Keratinocyte (primary cell): ENCODE measurements around the gene SYNE1. TPM values are rescaled to one million over a fixed set of nuclear protein-coding genes. Genes with fewer than 3 reads are reported as not detected.
A peak's percentile ranks its signal among the peaks of the same experiment; 100 is the strongest.

Experiments
- DNase-seq: peaks from one replicate; pipeline ENCODE4 v3.0.0-alpha.2; 2011; ENCODE audit warnings: low read depth, missing footprints, low spot score
- FAIRE-seq: peaks from 2 replicates; lab custom pipeline; 2011; peaks lifted over from hg19 to GRCh38; lab: Jason Lieb, UNC
- H2AFZ ChIP-seq: 2 replicates; pipeline ENCODE4 v1.6.0; 2012; ENCODE audit warnings: low read length, control low read depth, inconsistent platforms; ENCODE audit not compliant: control insufficient read depth
- H3K27ac ChIP-seq: 2 replicates; pipeline ENCODE4 v1.5.1; 2011; ENCODE audit warnings: low read length; ENCODE audit not compliant: control insufficient read depth, insufficient read depth
- H3K27me3 ChIP-seq: 3 replicates; pipeline ENCODE4 v1.6.0; 2011; ENCODE audit warnings: low read length; ENCODE audit not compliant: control insufficient read depth, insufficient read depth; ENCODE audit errors: extremely low read depth
- H3K36me3 ChIP-seq, 2 experiments: 2 replicates in 1 of 2; 3 replicates in 1 of 2; pipeline ENCODE4 v1.5.1; 2011; ENCODE audit warnings: low read length in 2 of 2, mild to moderate bottlenecking in 1 of 2; ENCODE audit not compliant: control insufficient read depth in 2 of 2, insufficient read depth in 2 of 2; ENCODE audit errors: extremely low read depth in 1 of 2
- H3K4me1 ChIP-seq: 3 replicates; pipeline ENCODE4 v1.5.1; 2011; ENCODE audit warnings: low read length; ENCODE audit not compliant: control insufficient read depth, insufficient read depth; ENCODE audit errors: extremely low read depth
- H3K4me2 ChIP-seq: 3 replicates; pipeline ENCODE4 v1.6.0; 2011; ENCODE audit warnings: low read depth, low read length; ENCODE audit not compliant: control insufficient read depth, insufficient read depth; ENCODE audit errors: extremely low read depth
- H3K4me3 ChIP-seq, 3 experiments: fragments of 200-600 bp in 1 of 3; sonication (generic) in 1 of 3; 2 replicates in 2 of 3; 3 replicates in 1 of 3; pipeline ENCODE4 v1.5.1; 2011 to 2016; ENCODE audit warnings: low read length in 3 of 3, mild to moderate bottlenecking in 3 of 3, control low read depth in 2 of 3, inconsistent platforms in 1 of 3, low read depth in 1 of 3, mixed read lengths in 1 of 3, mixed run types in 1 of 3, moderate library complexity in 1 of 3; ENCODE audit not compliant: control insufficient read depth in 2 of 3, insufficient read depth in 2 of 3; ENCODE audit errors: extremely low read depth in 1 of 3
- H3K79me2 ChIP-seq: 2 replicates; pipeline ENCODE4 v1.6.0; 2012; ENCODE audit warnings: low read length; ENCODE audit not compliant: control insufficient read depth, insufficient read depth
- H3K9ac ChIP-seq: 3 replicates; pipeline ENCODE4 v1.6.0; 2011; ENCODE audit warnings: low read length; ENCODE audit not compliant: control insufficient read depth, insufficient read depth; ENCODE audit errors: extremely low read depth
- H3K9me1 ChIP-seq: 3 replicates; pipeline ENCODE4 v1.6.0; 2011; ENCODE audit warnings: low read length; ENCODE audit not compliant: control insufficient read depth, insufficient read depth; ENCODE audit errors: extremely low read depth
- H3K9me3 ChIP-seq: 2 replicates; pipeline ENCODE4 v1.5.1; 2012; ENCODE audit warnings: low read depth, low read length; ENCODE audit not compliant: control insufficient read depth
- H4K20me1 ChIP-seq: 3 replicates; pipeline ENCODE4 v1.6.0; 2011; ENCODE audit warnings: low read length; ENCODE audit not compliant: control insufficient read depth, insufficient read depth; ENCODE audit errors: extremely low read depth
- CTCF ChIP-seq, 3 experiments: IDR thresholded peaks in 1 of 3; conservative IDR thresholded peaks in 1 of 3; optimal IDR thresholded peaks in 1 of 3; 2 replicates in 2 of 3; 3 replicates in 1 of 3; pipeline versions ENCODE3 to v1.5.1; 2011; ENCODE audit warnings: low read length in 3 of 3, mild to moderate bottlenecking in 3 of 3, moderate library complexity in 2 of 3, control low read depth in 1 of 3, inconsistent platforms in 1 of 3; ENCODE audit not compliant: insufficient read depth in 2 of 3; ENCODE audit errors: extremely low read depth in 1 of 3
- EZH2 ChIP-seq: IDR thresholded peaks from one replicate; pipeline ENCODE4 v1.6.1; 2012; ENCODE audit warnings: inconsistent platforms, mild to moderate bottlenecking, low read length, moderate library complexity
- dilution Hi-C: fragments of 300-500 bp; cut with MboI; formaldehyde crosslinking; loops from one replicate; pipeline ENCODE4 v1.7.0; 2020; ENCODE audit warnings: low sequenced_read_pairs; ENCODE audit not compliant: extremely low pct_ligation_motif_present
- polyA plus RNA-seq, 5 experiments: library from polyadenylated mRNA; depleted of rRNA in 3 of 5; stranded (reverse) in 3 of 5; stranded (forward) in 1 of 5; unstranded in 1 of 5; fragments of >200 nt; gene quantifications; 1 replicate in 1 of 5; 2 replicates in 3 of 5; 3 replicates in 1 of 5; pipeline versions ENCODE4 v1.2.1 to v1.2.3, GENCODE V29; 2011 to 2012; ENCODE audit warnings: missing spikeins in 2 of 5, low read depth in 1 of 5, low replicate concordance in 1 of 5

SYNE1 gene
- polyA plus RNA-seq, 1 donor (not counting 4 experiments of a cell fraction or from before 2014, with no cell fraction given) = 4.0 TPM

- H3K9me3 ChIP-seq = no peaks in the 10 kb centered on the region
- H3K9ac ChIP-seq = no peak overlapping the region
- no peak overlapping the region for H3K27ac ChIP-seq
- no peaks in the 10 kb centered on the region for H4K20me1 ChIP-seq
- peaks cover 10% of the 10 kb centered on the region for H3K4me1 ChIP-seq
- no peaks in the 10 kb centered on the region for H3K79me2 ChIP-seq
- no peaks in the 10 kb centered on the region for H3K36me3 ChIP-seq
- no peak for FAIRE-seq
- dilution Hi-C loops = no loop called here
- peak overlapping the region; percentile 90 for H2AFZ ChIP-seq
- peak overlapping the region; percentile 92 for H3K4me2 ChIP-seq
- peak overlapping the region; percentile 26 to 68 (median 67) for H3K4me3 ChIP-seq
- H3K27me3 ChIP-seq = peaks cover 28% of the 10 kb centered on the region
- no peak for DNase-seq
- no peaks in the 10 kb centered on the region for H3K9me1 ChIP-seq
- no peak for TF ChIP-seq CTCF (optimal IDR thresholded peaks at IDR 0.05 in 1 of 3, IDR thresholded peaks at IDR 0.05 in 1 of 3, conservative IDR thresholded peaks at IDR 0.05 in 1 of 3; ENCODE audit: extremely low read depth in 1 of 3, insufficient read depth in 2 of 3, low read length in 3 of 3)
- TF ChIP-seq EZH2 = peak; percentile 44
Measured at GRCh38 chr6:152636021-152636608, 1.0 kb downstream of the SYNE1 start.

DNA sequence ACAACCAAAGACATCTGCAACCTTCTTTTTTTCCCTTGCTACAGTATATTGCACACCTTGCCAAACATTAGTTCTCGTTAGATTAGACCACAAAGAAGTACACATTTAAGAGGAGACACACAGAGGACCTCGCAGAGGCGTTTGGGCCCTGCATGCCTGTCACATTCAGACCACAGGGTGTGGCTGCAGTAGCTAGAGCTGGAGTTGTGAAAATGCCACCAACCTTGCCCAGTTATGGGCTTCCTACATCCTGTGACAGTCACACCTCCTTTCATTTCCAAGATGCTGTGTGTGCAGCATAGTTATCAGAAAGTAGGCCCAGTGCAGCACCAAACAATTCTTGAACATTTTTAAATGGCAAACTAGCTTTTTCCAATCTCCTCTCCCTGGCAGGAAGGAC, 2.4 kb downstream of the SYNE1 start:
- FAIRE-seq = no peak
- dilution Hi-C loops = no loop called here
- no peak overlapping the region for H3K4me3 ChIP-seq

More for the DNA sequence above, 2.4 kb downstream of the SYNE1 start:
- no peak overlapping the region for H3K9ac ChIP-seq
- no peak for TF ChIP-seq EZH2
- TF ChIP-seq CTCF (optimal IDR thresholded peaks at IDR 0.05 in 1 of 3, IDR thresholded peaks at IDR 0.05 in 1 of 3, conservative IDR thresholded peaks at IDR 0.05 in 1 of 3; ENCODE audit: extremely low read depth in 1 of 3, insufficient read depth in 2 of 3, low read length in 3 of 3) = no peak
- no peak for DNase-seq
- no peaks in the 10 kb centered on the region for H3K79me2 ChIP-seq
- H3K27ac ChIP-seq = no peak overlapping the region
- H3K36me3 ChIP-seq = no peaks in the 10 kb centered on the region
- peaks cover 10% of the 10 kb centered on the region for H3K4me1 ChIP-seq
- H3K4me2 ChIP-seq = no peak overlapping the region
- no peaks in the 10 kb centered on the region for H3K9me3 ChIP-seq
- no peak overlapping the region for H2AFZ ChIP-seq
- peaks cover 28% of the 10 kb centered on the region for H3K27me3 ChIP-seq
- no peaks in the 10 kb centered on the region for H4K20me1 ChIP-seq
- H3K9me1 ChIP-seq = no peaks in the 10 kb centered on the region
